ENCODE measurements around the gene RBMS1. TPM values are rescaled to one million over a fixed set of nuclear protein-coding genes. Genes with fewer than 3 reads are reported as not detected.

The RBMS1 gene
- total RNA-seq, 1 experiment from 2014 or later = 91.9 TPM

GRCh38 chr2:160331258-160332025 lies 162.2 kb downstream of the RBMS1 start:
- Histone ChIP-seq H3K9me3 (no peaks in the 10 kb centered on the region), H3K36me3 (ENCODE audit: control insufficient read depth, insufficient read depth, low read length) (no peaks in the 10 kb centered on the region), H3K4me3 (ENCODE audit: low read depth, low read length) (no peak overlapping the region), H3K4me1 (peaks cover 14% of the 10 kb centered on the region), H3K27me3 (replicated peaks; ENCODE audit: control insufficient read depth, insufficient read depth, low read length) (no peaks in the 10 kb centered on the region)
- no TSS peak for BruUV-seq (replicated peaks)
- ChIA-PET CTCF (no interaction called here), POLR2A (no interaction called here)
- Mint-ChIP-seq H3K9me3 (ENCODE audit: unreplicated experiment) (no peaks in the 10 kb centered on the region), H3K4me3 (ENCODE audit: unreplicated experiment) (no peak overlapping the region), H3K36me3 (ENCODE audit: insufficient read depth, unreplicated experiment) (peaks cover 12% of the 10 kb centered on the region), H3K27me3 (ENCODE audit: insufficient read depth, unreplicated experiment) (no peaks in the 10 kb centered on the region), H3K27ac (ENCODE audit: unreplicated experiment) (no peak overlapping the region), H3K4me1 (ENCODE audit: low read depth, unreplicated experiment) (peaks cover 20% of the 10 kb centered on the region)
- intact Hi-C loops (cut with micrococcal nuclease; ENCODE audit: unreplicated experiment) = no loop called here
- TF ChIP-seq CTCF (IDR thresholded peaks at IDR 0.05; ENCODE audit: insufficient read depth in 1 of 2, low read depth in 1 of 2, low read length in 1 of 2, severe bottlenecking in 1 of 2, unreplicated experiment in 1 of 2) = no peak
- no peak for DNase-seq

- intact Hi-C loops (cut with micrococcal nuclease; ENCODE audit: unreplicated experiment) = no loop called here
- H3K36me3 ChIP-seq (ENCODE audit: control insufficient read depth, insufficient read depth, low read length) = no peaks in the 10 kb centered on the region
- no peaks in the 10 kb centered on the region for H3K9me3 ChIP-seq
- H3K27ac Mint-ChIP-seq (ENCODE audit: unreplicated experiment) = no peak overlapping the region
- H3K36me3 Mint-ChIP-seq (ENCODE audit: insufficient read depth, unreplicated experiment) = peaks cover 12% of the 10 kb centered on the region
- no peak overlapping the region for H3K4me3 Mint-ChIP-seq (ENCODE audit: unreplicated experiment)
- no peaks in the 10 kb centered on the region for H3K27me3 ChIP-seq (replicated peaks; ENCODE audit: control insufficient read depth, insufficient read depth, low read length)
- no peaks in the 10 kb centered on the region for H3K9me3 Mint-ChIP-seq (ENCODE audit: unreplicated experiment)
- BruUV-seq (replicated peaks) = no TSS peak
- no peaks in the 10 kb centered on the region for H3K27me3 Mint-ChIP-seq (ENCODE audit: insufficient read depth, unreplicated experiment)
- DNase-seq = no peak
- peaks cover 30% of the 10 kb centered on the region for H3K4me1 Mint-ChIP-seq (ENCODE audit: low read depth, unreplicated experiment)
- ChIA-PET CTCF (no interaction called here), POLR2A (no interaction called here)
- TF ChIP-seq CTCF (IDR thresholded peaks at IDR 0.05; ENCODE audit: insufficient read depth in 1 of 2, low read depth in 1 of 2, low read length in 1 of 2, severe bottlenecking in 1 of 2, unreplicated experiment in 1 of 2) = no peak
- H3K4me1 ChIP-seq = peaks cover 20% of the 10 kb centered on the region
- H3K4me3 ChIP-seq (ENCODE audit: low read depth, low read length) = no peak overlapping the region
Measured at GRCh38 chr2:160328811-160329527, 164.6 kb downstream of the RBMS1 start.

- intact Hi-C loops (cut with micrococcal nuclease; ENCODE audit: unreplicated experiment) = no loop called here
- no peak overlapping the region for H3K27ac Mint-ChIP-seq (ENCODE audit: unreplicated experiment)
Measured at GRCh38 chr2:160326786-160327185, 166.8 kb downstream of the RBMS1 start.

More at GRCh38 chr2:160326786-160327185, 166.8 kb downstream of the RBMS1 start:
- no peak for DNase-seq
- ChIA-PET POLR2A (no interaction called here), CTCF (no interaction called here)
- no TSS peak for BruUV-seq (replicated peaks)
- Mint-ChIP-seq H3K36me3 (ENCODE audit: insufficient read depth, unreplicated experiment) (peaks cover 12% of the 10 kb centered on the region), H3K9me3 (ENCODE audit: unreplicated experiment) (no peaks in the 10 kb centered on the region), H3K27me3 (ENCODE audit: insufficient read depth, unreplicated experiment) (no peaks in the 10 kb centered on the region), H3K4me1 (ENCODE audit: low read depth, unreplicated experiment) (peaks cover 26% of the 10 kb centered on the region), H3K4me3 (ENCODE audit: unreplicated experiment) (no peak overlapping the region)
- Histone ChIP-seq H3K36me3 (ENCODE audit: control insufficient read depth, insufficient read depth, low read length) (no peaks in the 10 kb centered on the region), H3K4me1 (peaks cover 20% of the 10 kb centered on the region), H3K27me3 (replicated peaks; ENCODE audit: control insufficient read depth, insufficient read depth, low read length) (no peaks in the 10 kb centered on the region), H3K4me3 (ENCODE audit: low read depth, low read length) (no peak overlapping the region), H3K9me3 (no peaks in the 10 kb centered on the region)
- TF ChIP-seq CTCF (IDR thresholded peaks at IDR 0.05; ENCODE audit: insufficient read depth in 1 of 2, low read depth in 1 of 2, low read length in 1 of 2, severe bottlenecking in 1 of 2, unreplicated experiment in 1 of 2) = no peak
